GM12875 (cell line): ENCODE results near the gene AFAP1.

ENCODE experiments used
- H3K4me3 ChIP-seq: one replicate; pipeline ENCODE4 v1.5.1; 2011; ENCODE audit warnings: low read depth, low read length, control low read depth
- CTCF ChIP-seq: IDR thresholded peaks from 2 replicates; pipeline ENCODE4 v1.5.1; 2011; ENCODE audit warnings: low read depth, mild to moderate bottlenecking, control low read depth, inconsistent platforms, low read length, moderate library complexity, borderline replicate concordance; ENCODE audit not compliant: insufficient read depth

Gene AFAP1

GRCh38 chr4:7868892-7869471 lies 70.7 kb downstream of the AFAP1 start:
- no peak for TF ChIP-seq CTCF
- H3K4me3 ChIP-seq = no peak overlapping the region

DNA sequence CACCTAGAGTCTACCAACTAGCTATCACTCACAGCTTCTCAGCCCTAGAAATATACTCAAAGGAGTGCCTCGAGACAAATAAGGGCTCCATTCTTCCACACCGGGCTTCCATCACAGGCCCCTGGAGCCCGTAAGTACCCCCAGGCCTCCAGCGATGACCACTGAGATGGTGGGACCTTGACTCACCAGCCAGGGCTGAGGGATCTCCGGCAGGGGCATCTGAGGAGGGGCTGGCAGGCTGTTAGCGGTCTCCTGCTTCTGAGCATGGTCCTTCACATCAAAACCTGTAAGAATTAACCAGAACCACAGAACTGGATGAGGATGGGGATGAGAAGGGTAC lies 71.3 kb downstream of the AFAP1 start:
- no peak overlapping the region for H3K4me3 ChIP-seq
- no peak for TF ChIP-seq CTCF

DNA sequence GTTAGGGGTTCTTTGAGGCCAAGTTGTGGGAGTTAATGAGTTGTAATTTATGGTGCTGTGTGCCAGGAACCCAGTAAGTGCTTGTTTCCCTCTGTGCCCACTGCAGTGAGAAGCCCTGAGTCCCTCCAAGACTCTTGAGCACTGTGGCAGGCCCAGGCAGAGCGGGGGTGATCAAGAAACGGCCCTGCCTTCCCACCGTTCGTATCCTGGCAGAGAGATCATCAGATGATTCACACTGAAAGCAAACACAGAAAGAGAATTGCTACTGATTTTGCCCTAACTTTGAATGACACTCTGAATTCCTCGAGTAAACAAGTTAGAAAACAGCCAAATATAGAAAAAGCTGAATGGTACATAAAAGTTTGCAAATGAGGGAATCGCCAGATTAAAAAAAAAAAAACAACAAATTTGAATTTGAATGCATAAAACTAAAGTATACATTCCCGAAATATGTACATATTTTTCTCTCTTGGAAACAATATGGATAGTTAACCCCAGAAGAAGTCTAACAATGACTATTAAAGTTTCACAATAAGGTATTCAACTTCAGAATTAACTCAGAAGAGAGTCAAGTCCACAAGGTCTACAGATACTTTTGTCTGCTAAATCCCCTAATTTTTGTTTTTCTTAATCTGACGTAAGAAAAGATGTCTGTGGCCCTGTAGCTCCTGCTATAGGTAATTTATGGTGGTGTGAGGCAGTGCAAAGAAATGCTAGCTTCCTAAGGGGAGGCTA lies 71.8 kb downstream of the AFAP1 start:
- no peak overlapping the region for H3K4me3 ChIP-seq
- no peak for TF ChIP-seq CTCF

- TF ChIP-seq CTCF = no peak
- no peak overlapping the region for H3K4me3 ChIP-seq
Observed at GRCh38 chr4:7867191-7867590, 72.5 kb downstream of the AFAP1 start.

DNA sequence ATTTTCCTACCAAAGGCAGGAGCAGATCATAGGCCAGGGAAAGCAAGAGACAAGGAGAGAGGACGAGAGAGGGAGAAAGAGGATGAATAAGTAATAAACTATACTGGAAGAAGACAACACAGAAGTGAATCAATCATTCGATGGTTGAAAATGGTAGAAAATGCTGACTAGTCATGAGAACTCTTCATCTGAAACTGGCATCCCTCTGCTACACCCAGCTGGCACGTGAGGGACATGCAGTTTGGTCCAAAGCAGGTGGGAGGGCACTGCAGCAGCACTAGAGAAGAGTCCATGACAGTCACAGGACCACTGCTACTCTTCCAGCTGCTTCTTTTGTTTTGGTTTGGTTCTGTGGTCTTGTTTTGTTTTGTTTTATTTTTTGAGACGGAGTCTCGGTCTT lies 74.1 kb downstream of the AFAP1 start:
- no peak for TF ChIP-seq CTCF
- H3K4me3 ChIP-seq = no peak overlapping the region

DNA sequence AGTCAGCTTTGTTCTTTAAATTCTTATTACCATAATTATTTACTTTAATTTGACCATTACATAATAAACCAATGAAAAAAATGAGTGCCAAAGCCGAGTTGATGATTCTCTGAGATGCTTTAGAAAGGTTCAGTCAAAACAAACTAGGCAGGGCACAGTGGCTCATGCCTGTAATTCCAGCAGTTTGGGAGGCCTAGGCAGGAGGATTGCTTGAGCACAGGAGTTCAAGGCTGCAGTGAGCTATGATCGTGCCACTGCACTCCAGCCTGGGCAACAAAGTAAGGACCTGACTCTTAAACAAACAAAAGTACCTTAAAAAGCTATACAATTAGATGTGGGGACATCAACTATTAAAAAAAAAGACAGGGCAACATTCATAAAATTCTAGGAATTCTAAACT lies 75.0 kb downstream of the AFAP1 start:
- no peak for TF ChIP-seq CTCF
- H3K4me3 ChIP-seq = no peak overlapping the region
